Left ventricle myocardium inferior (tissue), 1 donor: ENCODE measurements around the gene CORO2B. TPM values are rescaled to one million over a fixed set of nuclear protein-coding genes. Genes with fewer than 3 reads are reported as not detected.
"Not testable (repeated sequence)": the region's sequence is repeated elsewhere in the genome, so short reads cannot be mapped to it uniquely, and the experiment has no call there.

Experiments
- DNase-seq: peaks from one replicate; pipeline ENCODE4 v3.0.0-alpha.2; 2020
- H3K27ac ChIP-seq: fragments of 200-600 bp; replicated peaks from 2 replicates; pipeline ENCODE4 v1.8.0; 2021
- H3K27me3 ChIP-seq: fragments of 200-600 bp; 2 replicates; pipeline ENCODE4 v1.8.0; 2021; ENCODE audit warnings: low read depth
- H3K36me3 ChIP-seq: fragments of 200-600 bp; 2 replicates; pipeline ENCODE4 v1.8.0; 2021
- H3K4me1 ChIP-seq: fragments of 200-600 bp; 2 replicates; pipeline ENCODE4 v1.8.0; 2021
- H3K4me3 ChIP-seq: fragments of 200-600 bp; 2 replicates; pipeline ENCODE4 v1.8.0; 2021; ENCODE audit warnings: mild to moderate bottlenecking, moderate library complexity
- H3K9me3 ChIP-seq: fragments of 200-600 bp; replicated peaks from 2 replicates; pipeline ENCODE4 v1.8.0; 2021
- intact Hi-C: fragments of 100-400 bp; cut with micrococcal nuclease; formaldehyde crosslinking; loops from one replicate; pipeline ENCODE4 v1.11.0; 2022
- total RNA-seq: library from RNA; stranded (reverse); fragmentation: NEBNext Ultra II Directional; extraction: Animal tissue kit (Norgen Biotek cat#: 25700); gene quantifications from one replicate; pipeline ENCODE4 v1.2.1, GENCODE V29; 2021
- TF ChIP-seq, protein P1 (sequence below): fragments of 200-600 bp; IDR thresholded peaks from 2 replicates; pipeline ENCODE4 v1.8.0; 2021; ENCODE audit warnings: antibody characterized with exemption, mild to moderate bottlenecking, borderline replicate concordance
- donor health status: DM: no; HTN: yes; CAD: no; lungs with severe emphysema.

Gene CORO2B
- total RNA-seq, 1 donor from 2014 or later: 5.0 TPM

DNA sequence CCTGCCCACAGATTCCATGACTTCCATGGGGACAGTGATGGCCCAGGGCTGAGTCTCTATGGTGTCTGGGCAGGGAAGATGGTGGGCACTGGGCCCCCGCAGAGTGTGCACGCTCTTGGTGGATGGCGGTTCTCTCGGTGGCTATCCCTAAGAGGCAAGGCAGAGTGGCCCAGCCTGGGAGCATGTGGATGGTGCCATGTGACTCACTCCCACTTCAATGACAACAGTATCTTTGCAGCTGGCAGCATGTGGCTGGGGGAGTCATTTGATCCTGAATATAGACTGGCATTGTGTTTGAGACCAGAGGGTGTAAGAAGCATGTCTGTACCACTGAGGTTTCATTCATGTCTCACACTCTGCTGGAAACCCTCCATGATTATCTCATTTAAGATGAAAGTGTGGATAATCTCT, 101.2 kb downstream of the CORO2B start:
- Histone ChIP-seq H3K27ac (no peak overlapping the region), H3K27me3 (no peaks in the 10 kb centered on the region), H3K9me3 (no peaks in the 10 kb centered on the region), H3K4me3 (no peak overlapping the region), H3K4me1 (peaks cover 22% of the 10 kb centered on the region), H3K36me3 (no peaks in the 10 kb centered on the region)
- TF ChIP-seq, protein P1, sequence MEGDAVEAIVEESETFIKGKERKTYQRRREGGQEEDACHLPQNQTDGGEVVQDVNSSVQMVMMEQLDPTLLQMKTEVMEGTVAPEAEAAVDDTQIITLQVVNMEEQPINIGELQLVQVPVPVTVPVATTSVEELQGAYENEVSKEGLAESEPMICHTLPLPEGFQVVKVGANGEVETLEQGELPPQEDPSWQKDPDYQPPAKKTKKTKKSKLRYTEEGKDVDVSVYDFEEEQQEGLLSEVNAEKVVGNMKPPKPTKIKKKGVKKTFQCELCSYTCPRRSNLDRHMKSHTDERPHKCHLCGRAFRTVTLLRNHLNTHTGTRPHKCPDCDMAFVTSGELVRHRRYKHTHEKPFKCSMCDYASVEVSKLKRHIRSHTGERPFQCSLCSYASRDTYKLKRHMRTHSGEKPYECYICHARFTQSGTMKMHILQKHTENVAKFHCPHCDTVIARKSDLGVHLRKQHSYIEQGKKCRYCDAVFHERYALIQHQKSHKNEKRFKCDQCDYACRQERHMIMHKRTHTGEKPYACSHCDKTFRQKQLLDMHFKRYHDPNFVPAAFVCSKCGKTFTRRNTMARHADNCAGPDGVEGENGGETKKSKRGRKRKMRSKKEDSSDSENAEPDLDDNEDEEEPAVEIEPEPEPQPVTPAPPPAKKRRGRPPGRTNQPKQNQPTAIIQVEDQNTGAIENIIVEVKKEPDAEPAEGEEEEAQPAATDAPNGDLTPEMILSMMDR: no peak
- intact Hi-C loops: no loop called here
- no peak for DNase-seq

DNA sequence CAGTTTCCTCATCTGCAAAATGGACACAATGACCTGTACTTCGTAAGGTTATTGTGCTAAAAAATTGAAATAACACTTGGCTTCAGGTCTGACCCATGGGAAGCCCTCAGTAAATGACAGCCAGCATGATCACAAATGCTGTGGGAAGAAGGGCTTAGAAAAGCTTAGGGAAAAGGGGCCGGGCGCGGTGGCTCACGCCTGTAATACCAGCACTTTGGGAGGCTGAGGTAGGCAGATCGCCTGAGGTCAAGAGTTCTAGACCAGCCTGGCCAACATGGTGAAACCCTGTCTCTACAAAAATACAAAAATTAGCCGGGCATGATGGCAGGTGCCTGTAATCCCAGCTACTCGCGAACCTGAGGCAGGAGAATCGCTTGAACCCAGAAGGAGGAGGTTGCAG, 102.0 kb downstream of the CORO2B start:
- H3K4me1 ChIP-seq: peaks cover 15% of the 10 kb centered on the region
- H3K4me3 ChIP-seq, H3K27ac ChIP-seq, intact Hi-C loops, H3K9me3 ChIP-seq, H3K36me3 ChIP-seq, DNase-seq, H3K27me3 ChIP-seq: not testable (repeated sequence)

DNA sequence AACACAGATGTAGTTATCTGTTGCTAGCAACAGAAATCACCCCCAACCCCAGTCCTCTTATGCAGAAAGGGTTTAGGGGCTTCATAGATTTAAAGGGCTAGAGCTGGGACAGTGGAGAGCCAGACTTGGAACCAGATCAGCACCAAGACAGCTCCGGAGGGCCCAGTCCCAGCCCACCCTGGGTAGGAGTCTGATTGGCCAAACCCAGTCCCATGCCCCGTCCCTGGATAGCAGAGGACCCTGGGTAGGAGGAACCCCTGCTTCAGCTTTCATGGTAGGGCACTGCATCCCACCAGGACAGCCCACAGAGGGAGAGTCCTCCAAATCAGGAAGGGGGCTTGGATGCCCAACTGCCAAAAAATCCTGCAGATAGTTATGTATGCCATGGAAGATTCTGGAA, 103.0 kb downstream of the CORO2B start:
- Histone ChIP-seq H3K27me3 (no peaks in the 10 kb centered on the region), H3K9me3 (no peaks in the 10 kb centered on the region), H3K36me3 (no peaks in the 10 kb centered on the region), H3K4me1 (peaks cover 15% of the 10 kb centered on the region), H3K4me3 (no peak overlapping the region), H3K27ac (no peak overlapping the region)
- TF ChIP-seq, protein P1: no peak
- no peak for DNase-seq
- intact Hi-C loops: no loop called here

DNA sequence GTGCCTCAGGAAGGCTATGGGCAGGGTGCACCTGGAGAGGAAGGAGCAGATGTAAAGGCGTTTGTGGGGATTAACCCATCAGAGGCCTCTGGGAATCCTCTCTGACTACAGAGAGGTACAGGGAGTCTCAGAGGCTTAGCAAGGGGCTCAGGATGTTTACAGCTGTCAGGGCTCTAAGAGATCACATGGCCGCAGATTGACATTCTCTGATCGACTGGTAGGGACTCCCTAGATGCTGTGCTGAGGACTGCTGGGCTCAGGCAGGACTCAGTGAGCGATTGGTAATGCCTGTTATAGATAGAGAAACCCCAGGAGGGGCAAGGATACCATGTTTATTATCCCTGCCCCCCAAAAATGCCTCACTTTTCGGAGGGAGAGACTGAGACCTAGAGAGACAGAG, 103.5 kb downstream of the CORO2B start:
- intact Hi-C loops: no loop called here
- Histone ChIP-seq H3K4me3 (no peak overlapping the region), H3K4me1 (peaks cover 15% of the 10 kb centered on the region), H3K9me3 (no peaks in the 10 kb centered on the region), H3K27ac (no peak overlapping the region), H3K27me3 (no peaks in the 10 kb centered on the region), H3K36me3 (no peaks in the 10 kb centered on the region)
- TF ChIP-seq, protein P1: no peak
- no peak for DNase-seq

DNA sequence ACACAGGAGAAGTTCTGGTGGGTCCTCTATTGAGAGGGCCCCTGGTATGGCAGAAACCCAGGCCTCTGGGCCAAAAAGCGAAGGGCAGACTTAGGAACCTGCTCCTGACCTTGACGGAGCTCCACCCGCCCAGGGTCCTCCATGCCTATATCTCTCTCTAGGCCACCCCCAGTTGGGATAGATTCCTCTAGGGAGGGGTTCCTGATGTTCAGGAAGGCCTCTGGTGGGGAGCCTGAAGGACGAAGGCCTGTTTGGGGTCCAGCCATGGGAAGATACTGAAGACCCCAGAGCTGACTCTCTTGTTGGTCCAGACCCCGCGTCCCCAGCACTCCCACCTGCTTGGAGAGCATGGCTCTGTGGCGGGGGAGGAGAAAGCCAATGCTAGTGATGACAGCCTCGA, 104.2 kb downstream of the CORO2B start:
- Histone ChIP-seq H3K4me1 (peaks cover 15% of the 10 kb centered on the region), H3K27ac (no peak overlapping the region), H3K27me3 (no peaks in the 10 kb centered on the region), H3K4me3 (no peak overlapping the region), H3K9me3 (no peaks in the 10 kb centered on the region), H3K36me3 (no peaks in the 10 kb centered on the region)
- no peak for DNase-seq
- intact Hi-C loops: no loop called here
- TF ChIP-seq, protein P1: no peak

DNA sequence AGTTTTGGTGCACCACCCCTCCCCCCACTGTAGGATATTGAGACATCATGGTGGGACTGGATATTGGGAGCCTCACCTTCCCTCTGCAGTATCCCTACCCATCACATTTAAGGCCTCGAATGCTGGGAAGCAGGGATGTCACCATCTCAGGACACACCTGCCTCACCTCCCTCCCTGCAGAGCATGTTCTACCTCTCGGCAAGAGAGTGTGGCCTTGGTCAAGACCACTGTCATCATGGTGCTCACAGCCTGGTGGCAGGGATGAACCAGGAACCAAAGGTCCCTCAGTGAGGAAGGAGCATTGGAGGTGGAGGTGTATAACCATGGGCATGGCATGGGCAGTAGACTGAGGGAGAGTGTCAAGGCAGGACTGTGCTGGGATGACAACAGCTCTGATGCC, 104.8 kb downstream of the CORO2B start:
- H3K36me3 ChIP-seq: no peaks in the 10 kb centered on the region
- H3K27me3 ChIP-seq: no peaks in the 10 kb centered on the region
- TF ChIP-seq, protein P1: no peak
- H3K27ac ChIP-seq: no peak overlapping the region
- no peaks in the 10 kb centered on the region for H3K9me3 ChIP-seq
- H3K4me1 ChIP-seq: peaks cover 15% of the 10 kb centered on the region
- H3K4me3 ChIP-seq: no peak overlapping the region
- intact Hi-C loops: no loop called here
- no peak for DNase-seq
